Heart right ventricle (tissue), 16 donors: ENCODE measurements around the gene HMGB3. TPM values are rescaled to one million over a fixed set of nuclear protein-coding genes. Genes with fewer than 3 reads are reported as not detected.

ENCODE experiments used
- ATAC-seq, 8 donors: fragments of 200-7000 bp; cut with Tn5 transposase; one replicate each; pipeline ENCODE4 v1.9.1; 2020; ENCODE audit warnings: mild to moderate bottlenecking in 8 of 8, moderate library complexity in 8 of 8, moderate number of reproducible peaks in 1 of 8
- DNase-seq, 2 donors: peaks; one replicate each; pipeline ENCODE4 v3.0.0-alpha.2; 2020
- H3K27ac ChIP-seq, 10 donors: fragments of 200-600 bp; sonication (generic) in 2 of 10; one replicate each; pipeline versions ENCODE4 v1.5.0 to v1.8.0; 2020 to 2022; ENCODE audit warnings: mild to moderate bottlenecking in 3 of 10
- H3K27me3 ChIP-seq, 7 donors: fragments of 200-600 bp; one replicate each; pipeline ENCODE4 v1.8.0; 2021 to 2022; ENCODE audit warnings: mild to moderate bottlenecking in 2 of 7
- H3K36me3 ChIP-seq, 9 donors: fragments of 200-600 bp; sonication (generic) in 1 of 9; one replicate each; pipeline versions ENCODE4 v1.5.0 to v1.8.0; 2020 to 2022; ENCODE audit warnings: mild to moderate bottlenecking in 2 of 9
- H3K4me1 ChIP-seq, 9 donors: fragments of 200-600 bp; sonication (generic) in 1 of 9; one replicate each; pipeline versions ENCODE4 v1.5.0 to v1.8.0; 2020 to 2022; ENCODE audit warnings: mild to moderate bottlenecking in 4 of 9
- H3K4me3 ChIP-seq, 10 donors: fragments of 200-600 bp; sonication (generic) in 2 of 10; one replicate each; pipeline versions ENCODE4 v1.5.0 to v1.8.0; 2020 to 2022; ENCODE audit warnings: mild to moderate bottlenecking in 7 of 10, moderate library complexity in 2 of 10
- H3K9me3 ChIP-seq, 11 donors: fragments of 200-600 bp in 10 of 11; sonication (generic) in 2 of 11; one replicate each; pipeline versions ENCODE4 v1.5.0 to v1.8.0; 2013 to 2022; ENCODE audit warnings: mild to moderate bottlenecking in 2 of 11, control low read depth in 1 of 11, moderate library complexity in 1 of 11
- WGBS, 2 donors: extraction: QIAGEN DNeasy Blood & Tissue Kit; methylation state at CpG; one replicate each; pipeline ENCODE4 v1.1.7; 2013; ENCODE audit warnings: inconsistent platforms in 1 of 2; 5-methylcytosine and 5-hydroxymethylcytosine counted together
- intact Hi-C, 10 donors: fragments of 100-400 bp; cut with DNase I; formaldehyde crosslinking; loops; one replicate each; pipeline versions ENCODE4 v1.11.1 to v1.14.2; 2022
- polyA plus RNA-seq, 2 donors: library from polyadenylated mRNA; stranded (reverse); fragments of 200-250 nt; gene quantifications; one replicate each; pipeline ENCODE4 v1.2.3, GENCODE V29; 2013
- total RNA-seq, 10 donors: library from RNA; stranded (reverse); fragmentation: NEBNext Ultra II Directional in 3 of 10; extraction: Animal tissue kit (Norgen Biotek cat#: 25700) in 3 of 10; gene quantifications; one replicate each; pipeline versions ENCODE4 v1.2.1 to v1.2.4, GENCODE V29; 2021 to 2023
- TF ChIP-seq, protein P1 (sequence below), 9 donors: fragments of 200-600 bp; sonication (generic) in 2 of 9; IDR thresholded peaks; one replicate each; pipeline versions ENCODE4 v1.5.0 to v1.8.0; 2021 to 2022; ENCODE audit warnings: antibody characterized with exemption in 9 of 9, mild to moderate bottlenecking in 5 of 9, moderate library complexity in 1 of 9
- donor health status: Arrhythmogenic right ventricular cardiomyopathy.
- donor health status: ischemic (EF 13 %, LVEDD 7.1; RV severe dilation, severe dysfunction).
- donor health status: healthy with polysubstance abuse.
- donor health status: DM: no; HTN: yes; CAD: no.
- donor health status: DM: no; HTN: no; CAD: no.
- donor health status: ischemic (EF 25% LVEDD 6.9; RV normal size, moderate dysfunction).
- donor health status: ischemic (EF 25% LVEDD 5.7; RV mildly dilated, moderate dysfunction).
- donor health status: healthy.
- donor health status: DM: yes; HTN: yes; CAD: no.
- donor health status: Ischemic cardiomyopathy.
- donor health status: ischemic (EF 35%, LVEDD 5.7; RV mildly dilated, moderate dysfunction).
- donor health status: nonischemic (EF 11% LVEDD 7.7; RV severe dilation, severe dysfunction).
- donor health status: DM: yes; HTN: yes; CAD: no.
- donor health status: PGD.
- donor health status: ischemic (EF 29% LVEDD 5.4; RV normal size, mild dysfunction).
- donor health status: nonischemic (EF 23%, LVEDD 6.1; RV moderate dilation, normal function).

Gene HMGB3
- total and polyA plus RNA-seq, 12 donors = 5.1 to 16.4 (median 13.4) TPM

DNA sequence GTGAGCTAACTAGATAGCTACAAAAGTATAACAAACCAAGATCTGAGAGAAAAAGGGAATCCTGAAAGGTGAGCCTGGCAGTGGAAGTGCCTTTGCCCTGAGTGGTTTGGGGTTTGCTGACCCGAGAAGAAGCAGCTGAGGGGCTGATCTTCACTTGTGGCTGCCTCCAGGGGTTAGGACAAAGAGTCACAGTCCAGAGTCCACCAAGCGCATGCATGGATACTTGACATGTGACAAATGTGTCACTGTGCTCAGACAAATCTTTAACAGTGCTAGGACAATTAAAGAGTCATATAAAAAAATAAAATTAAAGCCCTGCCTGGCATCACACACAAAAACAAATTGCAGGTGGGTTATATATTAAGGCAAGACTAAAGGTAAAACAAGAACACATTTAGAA lies 26.4 kb downstream of the HMGB3 start:
- no peak for ATAC-seq
- Histone ChIP-seq H3K4me1 (no peaks in the 10 kb centered on the region), H3K9me3 (peaks cover 0 to 14% (median 0%) of the 10 kb centered on the region in 11 donors), H3K36me3 (no peaks in the 10 kb centered on the region), H3K4me3 (no peak overlapping the region), H3K27ac (no peak overlapping the region), H3K27me3 (no peaks in the 10 kb centered on the region)
- TF ChIP-seq, protein P1, sequence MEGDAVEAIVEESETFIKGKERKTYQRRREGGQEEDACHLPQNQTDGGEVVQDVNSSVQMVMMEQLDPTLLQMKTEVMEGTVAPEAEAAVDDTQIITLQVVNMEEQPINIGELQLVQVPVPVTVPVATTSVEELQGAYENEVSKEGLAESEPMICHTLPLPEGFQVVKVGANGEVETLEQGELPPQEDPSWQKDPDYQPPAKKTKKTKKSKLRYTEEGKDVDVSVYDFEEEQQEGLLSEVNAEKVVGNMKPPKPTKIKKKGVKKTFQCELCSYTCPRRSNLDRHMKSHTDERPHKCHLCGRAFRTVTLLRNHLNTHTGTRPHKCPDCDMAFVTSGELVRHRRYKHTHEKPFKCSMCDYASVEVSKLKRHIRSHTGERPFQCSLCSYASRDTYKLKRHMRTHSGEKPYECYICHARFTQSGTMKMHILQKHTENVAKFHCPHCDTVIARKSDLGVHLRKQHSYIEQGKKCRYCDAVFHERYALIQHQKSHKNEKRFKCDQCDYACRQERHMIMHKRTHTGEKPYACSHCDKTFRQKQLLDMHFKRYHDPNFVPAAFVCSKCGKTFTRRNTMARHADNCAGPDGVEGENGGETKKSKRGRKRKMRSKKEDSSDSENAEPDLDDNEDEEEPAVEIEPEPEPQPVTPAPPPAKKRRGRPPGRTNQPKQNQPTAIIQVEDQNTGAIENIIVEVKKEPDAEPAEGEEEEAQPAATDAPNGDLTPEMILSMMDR (IDR thresholded peaks at IDR 0.05) = no peak
- WGBS, 2 donors = 70 to 80% methylated on average over 2 of the region's 2 CpGs
- intact Hi-C loops = loop anchor here in 1 of 10 donors (10.0 kb wide), 1 partner anchor 235 kb away; no protein-coding TSS in a partner anchor
- no peak for DNase-seq

DNA sequence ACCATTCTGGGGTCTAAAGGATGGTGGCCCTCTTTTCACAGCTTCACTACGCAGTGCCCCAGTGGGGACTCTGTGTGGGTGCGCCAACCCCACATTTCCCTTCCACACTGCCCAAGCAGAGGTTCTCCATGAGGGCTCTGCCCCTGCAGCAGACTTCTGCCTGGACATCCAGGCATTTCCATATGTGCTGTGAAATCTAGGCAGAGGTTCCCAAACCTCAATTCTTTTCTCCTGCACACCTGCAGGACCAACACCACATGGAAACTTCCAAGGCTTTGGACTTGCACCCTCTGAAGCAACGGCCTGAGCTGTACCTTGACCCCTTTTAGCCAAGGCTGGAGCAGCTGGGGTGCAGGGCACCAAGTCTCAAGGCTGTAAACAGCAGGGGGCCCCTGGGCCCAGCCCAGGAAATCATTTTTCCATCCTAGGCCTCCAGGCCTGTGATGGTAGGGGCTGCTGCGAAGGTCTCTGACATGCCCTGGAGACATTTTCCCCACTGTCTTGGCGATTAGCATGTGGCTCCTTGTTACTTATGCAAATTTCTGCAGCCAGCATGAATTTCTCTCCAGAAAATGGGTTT lies 30.1 kb downstream of the HMGB3 start:
- Histone ChIP-seq H3K27ac (no peak overlapping the region), H3K36me3 (no peaks in the 10 kb centered on the region), H3K9me3 (peaks cover 0 to 14% (median 0%) of the 10 kb centered on the region in 11 donors), H3K4me1 (no peaks in the 10 kb centered on the region), H3K27me3 (no peaks in the 10 kb centered on the region), H3K4me3 (no peak overlapping the region)
- TF ChIP-seq, protein P1 (IDR thresholded peaks at IDR 0.05) = no peak
- DNase-seq (no peak), ATAC-seq (no peak)
- intact Hi-C loops = no loop called here
- WGBS, 2 donors = 89 to 95% methylated on average over 5 of the region's 5 CpGs

DNA sequence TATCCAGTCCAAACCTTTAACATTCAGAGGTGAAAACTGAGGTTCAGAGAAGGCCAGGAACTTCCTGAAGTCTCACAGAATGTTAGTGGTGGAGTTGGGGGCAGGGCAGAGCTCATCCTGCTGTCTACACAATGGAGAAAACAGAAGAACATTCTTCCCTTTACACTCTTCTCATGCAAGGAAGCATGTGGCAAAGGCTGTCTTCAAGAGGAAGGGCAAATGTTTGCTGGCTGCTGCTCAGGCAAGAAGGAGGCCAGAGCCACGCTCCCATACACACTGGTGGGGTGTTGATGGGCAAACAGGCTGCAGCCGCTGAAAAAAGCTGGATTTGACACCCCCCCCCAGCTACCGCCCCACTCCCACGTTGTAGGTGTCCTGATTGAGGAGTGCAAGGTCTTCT lies 32.5 kb downstream of the HMGB3 start:
- no peak for ATAC-seq
- Histone ChIP-seq H3K9me3 (peaks cover 0 to 17% (median 0%) of the 10 kb centered on the region in 11 donors), H3K36me3 (no peaks in the 10 kb centered on the region), H3K4me3 (no peak overlapping the region), H3K27me3 (no peaks in the 10 kb centered on the region), H3K4me1 (no peaks in the 10 kb centered on the region), H3K27ac (no peak overlapping the region)
- TF ChIP-seq, protein P1 (IDR thresholded peaks at IDR 0.05) = no peak
- intact Hi-C loops = no loop called here
- DNase-seq = no peak
- WGBS, 2 donors = 56 to 66% methylated on average over 3 to 4 of the region's 4 CpGs

DNA sequence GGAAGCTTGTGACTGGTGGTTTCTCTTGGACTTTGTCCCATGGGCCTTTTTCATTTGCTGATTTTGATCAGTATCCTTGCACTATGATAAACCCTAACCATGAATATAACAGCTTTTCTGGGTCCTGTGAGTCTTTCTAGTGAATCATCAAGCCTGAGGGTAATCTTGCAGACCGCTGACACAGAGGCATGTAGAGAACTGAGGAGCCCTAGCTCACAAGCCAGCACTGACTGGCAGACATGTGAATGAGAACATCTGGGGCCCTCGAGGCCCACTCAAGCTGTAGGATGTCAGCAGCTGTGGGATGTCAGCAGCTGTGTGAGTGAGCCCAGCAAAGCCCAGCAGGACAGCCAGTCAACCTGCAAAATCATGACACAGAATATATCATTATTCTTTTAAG lies 36.7 kb downstream of the HMGB3 start:
- no peaks in the 10 kb centered on the region for H3K4me1 ChIP-seq
- H3K36me3 ChIP-seq = no peaks in the 10 kb centered on the region
- peaks cover 0 to 3% (median 0%) of the 10 kb centered on the region in 11 donors for H3K9me3 ChIP-seq
- TF ChIP-seq, protein P1 (IDR thresholded peaks at IDR 0.05) = no peak
- no peak overlapping the region for H3K4me3 ChIP-seq
- ATAC-seq (no peak), DNase-seq (no peak)
- 40 to 46% methylated on average over 2 of the region's 2 CpGs for WGBS, 2 donors
- no peaks in the 10 kb centered on the region for H3K27me3 ChIP-seq
- no peak overlapping the region for H3K27ac ChIP-seq
- intact Hi-C loops = no loop called here
